B cell (primary cell): Measurements from ENCODE around the gene F12. TPM values are rescaled to one million over a fixed set of nuclear protein-coding genes. Genes with fewer than 3 reads are reported as not detected.
A peak's percentile ranks its signal among the peaks of the same experiment; 100 is the strongest.

Experiments used
- ATAC-seq: fragments of 200-7000 bp; cut with Tn5 transposase; one replicate; pipeline ENCODE4 v1.10.0; 2021; ENCODE audit warnings: low read depth, mild to moderate bottlenecking, moderate number of reproducible peaks, moderate library complexity
- CTCF ChIA-PET: fragments of 350-600 bp; sonication (Branson Sonifier 250); formaldehyde crosslinking; loops from one replicate; lab custom pipeline; 2021; ENCODE audit warnings: antibody characterized with exemption, inconsistent platforms; lab: Charles Lee
- POLR2A ChIA-PET: fragments of 350-600 bp; sonication (Branson Sonifier 250); formaldehyde crosslinking; loops from one replicate; lab custom pipeline; 2021; ENCODE audit warnings: antibody characterized with exemption; lab: Charles Lee
- DNase-seq: peaks from one replicate; pipeline ENCODE4 v3.0.0; 2013
- H2AFZ ChIP-seq: 2 replicates; pipeline ENCODE4 v1.6.1; 2012; ENCODE audit warnings: mild to moderate bottlenecking, low read depth, low read length; ENCODE audit not compliant: insufficient read depth, poor library complexity, severe bottlenecking
- H3K27ac ChIP-seq, 2 donors: 1 replicate in 1 of 2; 2 replicates in 1 of 2; pipeline ENCODE4 v1.5.1; 2012 to 2013; ENCODE audit warnings: low read length in 2 of 2, mild to moderate bottlenecking in 2 of 2, moderate library complexity in 1 of 2
- H3K27me3 ChIP-seq, 4 experiments: fragments of 200-600 bp in 1 of 4; sonication (generic) in 1 of 4; replicated peaks in 1 of 4; 1 replicate in 2 of 4; 2 replicates in 2 of 4; pipeline versions ENCODE4 v1.6.1 to v1.7.0; 2013 to 2016; ENCODE audit warnings: low read length in 3 of 4, mild to moderate bottlenecking in 2 of 4, mixed read lengths in 1 of 4, moderate library complexity in 1 of 4; ENCODE audit not compliant: insufficient read depth in 4 of 4, control insufficient read depth in 3 of 4; ENCODE audit errors: control extremely low read depth in 1 of 4
- H3K36me3 ChIP-seq, 2 experiments: replicated peaks in 1 of 2; 1 replicate in 1 of 2; 2 replicates in 1 of 2; pipeline versions ENCODE4 v1.6.1 to v1.7.1; 2013; ENCODE audit warnings: low read length in 1 of 2; ENCODE audit not compliant: insufficient read depth in 2 of 2, control insufficient read depth in 1 of 2; ENCODE audit errors: control extremely low read depth in 1 of 2, extremely low read depth in 1 of 2
- H3K4me1 ChIP-seq, 2 donors: fragments of 200-600 bp in 1 of 2; sonication (generic) in 1 of 2; 1 replicate in 1 of 2; 2 replicates in 1 of 2; pipeline versions ENCODE4 v1.5.1 to v1.6.1; 2013 to 2017; ENCODE audit warnings: low read length in 2 of 2; ENCODE audit not compliant: control insufficient read depth in 2 of 2, insufficient read depth in 2 of 2
- H3K4me2 ChIP-seq: replicated peaks from 2 replicates; pipeline ENCODE3; 2012; ENCODE audit warnings: mild to moderate bottlenecking, low read depth, low read length; ENCODE audit not compliant: poor library complexity, severe bottlenecking
- H3K4me3 ChIP-seq, 5 experiments: fragments of 200-600 bp in 1 of 5; sonication (generic) in 1 of 5; 1 replicate in 3 of 5; 2 replicates in 2 of 5; pipeline versions ENCODE4 v1.5.1 to v1.7.0; 2011 to 2016; ENCODE audit warnings: low read length in 4 of 5, mild to moderate bottlenecking in 4 of 5, low read depth in 2 of 5, control low read depth in 1 of 5, moderate library complexity in 1 of 5; ENCODE audit not compliant: insufficient read depth in 1 of 5; ENCODE audit errors: control extremely low read depth in 1 of 5, extremely low read depth in 1 of 5
- H3K79me2 ChIP-seq: fragments of 200-600 bp; sonication (generic); one replicate; pipeline ENCODE4 v1.6.0; 2016; ENCODE audit warnings: low read length; ENCODE audit not compliant: control insufficient read depth, insufficient read depth
- H3K9ac ChIP-seq: fragments of 200-600 bp; sonication (generic); 2 replicates; pipeline ENCODE4 v1.6.1; 2017; ENCODE audit warnings: mild to moderate bottlenecking, low read length, moderate library complexity
- H3K9me3 ChIP-seq, 3 donors: one replicate each; pipeline versions ENCODE4 v1.6.1 to v1.7.1; 2013; ENCODE audit warnings: low read length in 2 of 3; ENCODE audit not compliant: control insufficient read depth in 2 of 3, insufficient read depth in 1 of 3; ENCODE audit errors: control extremely low read depth in 1 of 3
- H4K20me1 ChIP-seq: 2 replicates; pipeline ENCODE4 v1.6.0; 2012; ENCODE audit warnings: mild to moderate bottlenecking, low read length; ENCODE audit not compliant: insufficient read depth, control insufficient read depth, poor library complexity, severe bottlenecking
- H3K27ac Mint-ChIP-seq: one replicate; pipeline ENCODE4 v1.8.0; 2021; ENCODE audit warnings: mixed read lengths
- H3K27me3 Mint-ChIP-seq: one replicate; pipeline ENCODE4 v1.8.0; 2021; ENCODE audit warnings: mixed read lengths
- H3K4me1 Mint-ChIP-seq: one replicate; pipeline ENCODE4 v1.8.0; 2021; ENCODE audit warnings: mixed read lengths
- H3K4me3 Mint-ChIP-seq: one replicate; pipeline ENCODE4 v1.8.0; 2021; ENCODE audit warnings: mixed read lengths
- H3K9me3 Mint-ChIP-seq: one replicate; pipeline ENCODE4 v1.8.0; 2022; ENCODE audit warnings: mixed read lengths; ENCODE audit not compliant: insufficient read depth
- EZH2 ChIP-seq: IDR thresholded peaks from 2 replicates; pipeline ENCODE4 v1.6.1; 2012; ENCODE audit warnings: borderline replicate concordance, low read depth, mild to moderate bottlenecking, moderate library complexity, low read length; ENCODE audit not compliant: insufficient read depth, poor library complexity, severe bottlenecking
- WGBS: methylation state at CpG from one replicate; pipeline ENCODE4 v1.1.5; 2013; ENCODE audit warnings: missing lambda C conversion rate; ENCODE audit not compliant: insufficient coverage; 5-methylcytosine and 5-hydroxymethylcytosine counted together
- intact Hi-C: fragments of 100-400 bp; cut with micrococcal nuclease; formaldehyde crosslinking; loops from one replicate; pipeline ENCODE4 v1.10.0; 2022
- polyA plus RNA-seq: library from polyadenylated mRNA; depleted of rRNA; stranded (reverse); fragments of >200 nt; gene quantifications from 2 replicates; pipeline ENCODE4 v1.2.3, GENCODE V29; 2012
- total RNA-seq, 2 donors: library from RNA; stranded (reverse); fragments of 120-200 nt in 1 of 2; gene quantifications; 1 replicate in 1 of 2; 2 replicates in 1 of 2; pipeline versions ENCODE4 v1.2.3 to v1.2.4, GENCODE V29; 2013 to 2022
- TF ChIP-seq, protein P1 (sequence below): fragments of 200-600 bp; IDR thresholded peaks from one replicate; pipeline ENCODE4 v1.8.0; 2022; ENCODE audit warnings: antibody characterized with exemption, mild to moderate bottlenecking

F12 gene
- total and polyA plus RNA-seq, 2 donors (not counting 1 experiment from before 2014, with no cell fraction given), result 3.1 TPM; not detected in 1

DNA sequence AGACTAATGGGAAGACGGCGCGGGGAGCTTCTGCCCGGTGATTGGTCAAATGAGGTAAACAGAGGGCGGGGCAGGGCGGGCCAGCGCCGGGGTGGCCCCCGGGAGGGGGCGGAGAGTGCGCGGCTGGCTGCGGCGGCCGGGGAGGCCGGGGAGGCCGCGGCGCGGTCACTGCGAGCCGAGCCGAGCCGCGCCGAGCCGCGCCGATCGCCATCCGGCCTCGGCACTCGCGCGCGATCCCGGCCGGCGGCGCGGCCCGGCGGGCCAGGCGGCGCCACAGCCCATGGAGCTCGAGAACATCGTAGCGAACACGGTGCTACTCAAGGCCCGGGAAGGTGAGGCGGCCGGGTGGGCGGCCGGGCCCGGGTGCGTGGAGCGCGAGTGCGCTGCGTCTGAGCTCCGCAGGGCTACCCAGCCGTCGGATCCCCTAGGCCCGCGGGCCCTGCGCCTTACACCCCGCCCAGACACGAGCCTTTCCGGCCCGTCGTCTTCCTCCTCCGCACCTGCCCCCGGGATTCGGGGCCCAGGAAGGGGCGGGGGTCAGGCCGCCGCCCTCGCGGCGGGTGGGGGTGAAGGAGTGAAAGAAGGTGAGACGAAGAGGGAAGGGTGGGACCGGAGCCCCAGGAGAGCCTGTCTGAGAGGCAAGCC lies 17.3 kb upstream of the F12 start, which contains the start of gene GRK6:
Gene GRK6, plus strand, starts transcription at position 111 of the 645 bp plus-strand sequence. Its CDS starts 170 bp downstream, at position 281.
- peak within 1 kb of the TSS; percentile 95 for H2AFZ ChIP-seq
- peak within 1 kb of the TSS; percentile 82 to 96 for H3K27ac ChIP-seq
- H3K36me3 ChIP-seq, result peaks cover 0 to 30% of the 10 kb centered on the region in 2 experiments
- peak within 1 kb of the TSS; percentile 97 for H3K27ac Mint-ChIP-seq
- no peak for TF ChIP-seq EZH2
- TF ChIP-seq, protein P1, sequence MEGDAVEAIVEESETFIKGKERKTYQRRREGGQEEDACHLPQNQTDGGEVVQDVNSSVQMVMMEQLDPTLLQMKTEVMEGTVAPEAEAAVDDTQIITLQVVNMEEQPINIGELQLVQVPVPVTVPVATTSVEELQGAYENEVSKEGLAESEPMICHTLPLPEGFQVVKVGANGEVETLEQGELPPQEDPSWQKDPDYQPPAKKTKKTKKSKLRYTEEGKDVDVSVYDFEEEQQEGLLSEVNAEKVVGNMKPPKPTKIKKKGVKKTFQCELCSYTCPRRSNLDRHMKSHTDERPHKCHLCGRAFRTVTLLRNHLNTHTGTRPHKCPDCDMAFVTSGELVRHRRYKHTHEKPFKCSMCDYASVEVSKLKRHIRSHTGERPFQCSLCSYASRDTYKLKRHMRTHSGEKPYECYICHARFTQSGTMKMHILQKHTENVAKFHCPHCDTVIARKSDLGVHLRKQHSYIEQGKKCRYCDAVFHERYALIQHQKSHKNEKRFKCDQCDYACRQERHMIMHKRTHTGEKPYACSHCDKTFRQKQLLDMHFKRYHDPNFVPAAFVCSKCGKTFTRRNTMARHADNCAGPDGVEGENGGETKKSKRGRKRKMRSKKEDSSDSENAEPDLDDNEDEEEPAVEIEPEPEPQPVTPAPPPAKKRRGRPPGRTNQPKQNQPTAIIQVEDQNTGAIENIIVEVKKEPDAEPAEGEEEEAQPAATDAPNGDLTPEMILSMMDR, result no peak
- peaks cover 54 to 56% of the 10 kb centered on the region in 2 donors for H3K4me1 ChIP-seq
- no peaks in the 10 kb centered on the region for H3K27me3 ChIP-seq
- CTCF ChIA-PET, result interaction anchor here (0.9 to 12.4 kb wide), 7 partner anchors 10 to 112 kb away, joined by 3 to 152 read pairs (median 11); partner anchors contain the start of gene PRR7
- H3K4me3 ChIP-seq, result peak within 1 kb of the TSS; percentile 68 to 88 (median 78)
- ATAC-seq (peak; percentile 2), DNase-seq (peak; percentile 84)
- no peaks in the 10 kb centered on the region for H3K9me3 ChIP-seq
- no peaks in the 10 kb centered on the region for H3K9me3 Mint-ChIP-seq
- H3K4me3 Mint-ChIP-seq, result peak within 1 kb of the TSS; percentile 94
- H3K4me1 Mint-ChIP-seq, result peaks cover 56% of the 10 kb centered on the region
- H3K79me2 ChIP-seq, result peaks cover 39% of the 10 kb centered on the region
- H3K9ac ChIP-seq, result peak within 1 kb of the TSS; percentile 82
- H3K27me3 Mint-ChIP-seq, result no peaks in the 10 kb centered on the region
- H4K20me1 ChIP-seq, result peaks cover 40% of the 10 kb centered on the region
- H3K4me2 ChIP-seq, result peak within 1 kb of the TSS; percentile 90
- POLR2A ChIA-PET, result interaction anchor here (0.6 to 2.6 kb wide), 14 partner anchors 17 to 1065 kb away, joined by 3 to 34 read pairs (median 4); partner anchors contain the start of genes DOK3 and PRR7
- under 1% methylated on average over 80 of the region's 82 CpGs for WGBS
- intact Hi-C loops, result loop anchor here (1.0 to 5.0 kb wide), 9 partner anchors 20 to 884 kb away; partner anchors contain the start of genes B4GALT7, LMAN2, PDLIM7 and PRR7
